ENCODE data around the gene RGS6. TPM values are rescaled to one million over a fixed set of nuclear protein-coding genes. Genes with fewer than 3 reads are reported as not detected.
A peak's percentile ranks its signal among the peaks of the same experiment; 100 is the strongest.

RGS6 gene
- total RNA-seq, 2 experiments from 2014 or later: 0.39 to 0.57 TPM

- ATAC-seq (peak; percentile 68), DNase-seq (peak; percentile 5)
- Mint-ChIP-seq H3K36me3 (ENCODE audit: low read depth) (no peaks in the 10 kb centered on the region), H3K4me3 (no peak overlapping the region), H3K9me3 (ENCODE audit: low read depth) (no peaks in the 10 kb centered on the region), H3K27ac (no peak overlapping the region), H3K4me1 (peaks cover 8% of the 10 kb centered on the region), H3K27me3 (peaks cover 17% of the 10 kb centered on the region)
- CTCF ChIA-PET: interaction anchor here (0.7 kb wide), 1 partner anchor 21 kb away, joined by 3 read pairs; no protein-coding TSS in a partner anchor
- intact Hi-C loops (cut with DNase I, micrococcal nuclease): no loop called here
- POLR2A ChIA-PET: no interaction called here
These were observed 162.8 kb downstream of the RGS6 start for GRCh38 chr14:72094844-72095582.

GRCh38 chr14:72097173-72097783, 165.0 kb downstream of the RGS6 start:
- Mint-ChIP-seq H3K27me3 (peaks cover 17% of the 10 kb centered on the region), H3K4me1 (peaks cover 8% of the 10 kb centered on the region), H3K36me3 (ENCODE audit: low read depth) (no peaks in the 10 kb centered on the region), H3K4me3 (no peak overlapping the region), H3K27ac (no peak overlapping the region), H3K9me3 (ENCODE audit: low read depth) (no peaks in the 10 kb centered on the region)
- ATAC-seq (no peak), DNase-seq (no peak)
- ChIA-PET CTCF (interaction anchor here (1.9 kb wide), 1 partner anchor 74 kb away, joined by 6 read pairs; no protein-coding TSS in a partner anchor), POLR2A (no interaction called here)
- intact Hi-C loops (cut with DNase I, micrococcal nuclease): no loop called here

GRCh38 chr14:72098210-72098609, 166.0 kb downstream of the RGS6 start:
- H3K4me1 Mint-ChIP-seq: peaks cover 8% of the 10 kb centered on the region
- no peak overlapping the region for H3K4me3 Mint-ChIP-seq
- H3K27me3 Mint-ChIP-seq: peaks cover 17% of the 10 kb centered on the region
- ATAC-seq (no peak), DNase-seq (no peak)
- ChIA-PET POLR2A (no interaction called here), CTCF (no interaction called here)
- H3K27ac Mint-ChIP-seq: no peak overlapping the region
- no peaks in the 10 kb centered on the region for H3K9me3 Mint-ChIP-seq (ENCODE audit: low read depth)
- intact Hi-C loops (cut with DNase I, micrococcal nuclease): no loop called here
- H3K36me3 Mint-ChIP-seq (ENCODE audit: low read depth): no peaks in the 10 kb centered on the region

GRCh38 chr14:72099566-72099965, 167.3 kb downstream of the RGS6 start:
- peaks cover 7% of the 10 kb centered on the region for H3K4me1 Mint-ChIP-seq
- no peak overlapping the region for H3K27ac Mint-ChIP-seq
- H3K36me3 Mint-ChIP-seq (ENCODE audit: low read depth): no peaks in the 10 kb centered on the region
- no peak for ATAC-seq
- no peaks in the 10 kb centered on the region for H3K9me3 Mint-ChIP-seq (ENCODE audit: low read depth)
- intact Hi-C loops (cut with DNase I, micrococcal nuclease): no loop called here
- ChIA-PET POLR2A (no interaction called here), CTCF (no interaction called here)
- no peak overlapping the region for H3K4me3 Mint-ChIP-seq
- H3K27me3 Mint-ChIP-seq: peaks cover 15% of the 10 kb centered on the region
- DNase-seq: no peak

- Mint-ChIP-seq H3K9me3 (ENCODE audit: low read depth) (no peaks in the 10 kb centered on the region), H3K36me3 (ENCODE audit: low read depth) (no peaks in the 10 kb centered on the region), H3K4me1 (no peaks in the 10 kb centered on the region), H3K27ac (no peak overlapping the region), H3K27me3 (peaks cover 7% of the 10 kb centered on the region), H3K4me3 (no peak overlapping the region)
- ChIA-PET CTCF (interaction anchor here (0.6 to 1.7 kb wide), 18 partner anchors 9 to 507 kb away, joined by 3 to 7 read pairs (median 4); no protein-coding TSS in a partner anchor), POLR2A (no interaction called here)
- DNase-seq (peak; percentile 75), ATAC-seq (peak; percentile 64)
- intact Hi-C loops (cut with DNase I, micrococcal nuclease): loop anchor here in 1 of 2 experiments (2.0 kb wide), 1 partner anchor 317 kb away; no protein-coding TSS in a partner anchor
These were observed 171.9 kb downstream of the RGS6 start for GRCh38 chr14:72104011-72104613.

GRCh38 chr14:72111911-72112310, 179.7 kb downstream of the RGS6 start:
- peaks cover 9% of the 10 kb centered on the region for H3K27me3 Mint-ChIP-seq
- no peaks in the 10 kb centered on the region for H3K36me3 Mint-ChIP-seq (ENCODE audit: low read depth)
- intact Hi-C loops (cut with DNase I, micrococcal nuclease): no loop called here
- H3K27ac Mint-ChIP-seq: no peak overlapping the region
- ChIA-PET POLR2A (no interaction called here), CTCF (no interaction called here)
- H3K4me1 Mint-ChIP-seq: no peaks in the 10 kb centered on the region
- no peak overlapping the region for H3K4me3 Mint-ChIP-seq
- H3K9me3 Mint-ChIP-seq (ENCODE audit: low read depth): no peaks in the 10 kb centered on the region
- ATAC-seq (no peak), DNase-seq (no peak)

GRCh38 chr14:72118841-72119240, 186.6 kb downstream of the RGS6 start:
- Mint-ChIP-seq H3K9me3 (ENCODE audit: low read depth) (no peaks in the 10 kb centered on the region), H3K4me1 (no peaks in the 10 kb centered on the region), H3K27ac (no peak overlapping the region), H3K4me3 (no peak overlapping the region), H3K27me3 (peaks cover 5% of the 10 kb centered on the region), H3K36me3 (ENCODE audit: low read depth) (no peaks in the 10 kb centered on the region)
- no peak for DNase-seq
- intact Hi-C loops (cut with DNase I, micrococcal nuclease): no loop called here
- POLR2A ChIA-PET: interaction anchor here (0.7 kb wide), 1 partner anchor 25 kb away, joined by 3 read pairs; no protein-coding TSS in a partner anchor
- CTCF ChIA-PET: interaction anchor here (2.0 kb wide), 1 partner anchor 15 kb away, joined by 6 read pairs; no protein-coding TSS in a partner anchor
- no peak for ATAC-seq

- DNase-seq (no peak), ATAC-seq (no peak)
- Mint-ChIP-seq H3K4me3 (no peak overlapping the region), H3K27me3 (peaks cover 5% of the 10 kb centered on the region), H3K4me1 (no peaks in the 10 kb centered on the region), H3K27ac (no peak overlapping the region), H3K36me3 (ENCODE audit: low read depth) (no peaks in the 10 kb centered on the region), H3K9me3 (ENCODE audit: low read depth) (no peaks in the 10 kb centered on the region)
- ChIA-PET CTCF (interaction anchor here (2.0 kb wide), 1 partner anchor 16 kb away, joined by 6 read pairs; no protein-coding TSS in a partner anchor), POLR2A (no interaction called here)
- intact Hi-C loops (cut with DNase I, micrococcal nuclease): no loop called here
These were observed 188.1 kb downstream of the RGS6 start for GRCh38 chr14:72120315-72120714.

- Mint-ChIP-seq H3K36me3 (ENCODE audit: low read depth) (no peaks in the 10 kb centered on the region), H3K4me3 (no peak overlapping the region), H3K4me1 (no peaks in the 10 kb centered on the region), H3K27ac (no peak overlapping the region), H3K27me3 (peaks cover 11% of the 10 kb centered on the region), H3K9me3 (ENCODE audit: low read depth) (no peaks in the 10 kb centered on the region)
- ATAC-seq (no peak), DNase-seq (no peak)
- CTCF ChIA-PET: interaction anchor here (2.2 kb wide), 1 partner anchor 20 kb away, joined by 4 read pairs; no protein-coding TSS in a partner anchor
- POLR2A ChIA-PET: no interaction called here
- intact Hi-C loops (cut with DNase I, micrococcal nuclease): no loop called here
These were observed 191.5 kb downstream of the RGS6 start for GRCh38 chr14:72123755-72124154.

- intact Hi-C loops (cut with DNase I, micrococcal nuclease): no loop called here
- H3K9me3 Mint-ChIP-seq (ENCODE audit: low read depth): no peaks in the 10 kb centered on the region
- H3K4me3 Mint-ChIP-seq: no peak overlapping the region
- DNase-seq (no peak), ATAC-seq (no peak)
- ChIA-PET CTCF (interaction anchor here (0.6 to 2.2 kb wide), 2 partner anchors 20 to 45 kb away, joined by 3 to 4 read pairs; no protein-coding TSS in a partner anchor), POLR2A (no interaction called here)
- no peaks in the 10 kb centered on the region for H3K4me1 Mint-ChIP-seq
- no peaks in the 10 kb centered on the region for H3K36me3 Mint-ChIP-seq (ENCODE audit: low read depth)
- H3K27ac Mint-ChIP-seq: no peak overlapping the region
- peaks cover 10% of the 10 kb centered on the region for H3K27me3 Mint-ChIP-seq
These were observed 191.9 kb downstream of the RGS6 start for GRCh38 chr14:72124171-72124570.

- no peak overlapping the region for H3K27ac Mint-ChIP-seq
- ATAC-seq: no peak
- ChIA-PET CTCF (no interaction called here), POLR2A (no interaction called here)
- H3K4me1 Mint-ChIP-seq: no peaks in the 10 kb centered on the region
- DNase-seq: no peak
- intact Hi-C loops (cut with DNase I, micrococcal nuclease): no loop called here
- H3K27me3 Mint-ChIP-seq: peaks cover 11% of the 10 kb centered on the region
- H3K4me3 Mint-ChIP-seq: no peak overlapping the region
- H3K9me3 Mint-ChIP-seq (ENCODE audit: low read depth): no peaks in the 10 kb centered on the region
- H3K36me3 Mint-ChIP-seq (ENCODE audit: low read depth): no peaks in the 10 kb centered on the region
These were observed 193.9 kb downstream of the RGS6 start for GRCh38 chr14:72126091-72126490.

- Mint-ChIP-seq H3K27me3 (peaks cover 11% of the 10 kb centered on the region), H3K4me1 (no peaks in the 10 kb centered on the region), H3K36me3 (ENCODE audit: low read depth) (no peaks in the 10 kb centered on the region), H3K9me3 (ENCODE audit: low read depth) (no peaks in the 10 kb centered on the region), H3K27ac (no peak overlapping the region), H3K4me3 (no peak overlapping the region)
- DNase-seq (no peak), ATAC-seq (no peak)
- intact Hi-C loops (cut with DNase I, micrococcal nuclease): no loop called here
- ChIA-PET CTCF (no interaction called here), POLR2A (no interaction called here)
These were observed 194.3 kb downstream of the RGS6 start for GRCh38 chr14:72126561-72126960.
